GM12873 (cell line): Measurements from ENCODE around the gene NME7.

Experiments used
- TF ChIP-seq, protein P1 (sequence below): IDR thresholded peaks from 2 replicates; pipeline ENCODE4 v1.5.1; 2012; ENCODE audit warnings: low read depth, mild to moderate bottlenecking, moderate library complexity, low read length, control low read depth; ENCODE audit not compliant: insufficient read depth; ENCODE audit errors: missing control alignments

Gene NME7

DNA sequence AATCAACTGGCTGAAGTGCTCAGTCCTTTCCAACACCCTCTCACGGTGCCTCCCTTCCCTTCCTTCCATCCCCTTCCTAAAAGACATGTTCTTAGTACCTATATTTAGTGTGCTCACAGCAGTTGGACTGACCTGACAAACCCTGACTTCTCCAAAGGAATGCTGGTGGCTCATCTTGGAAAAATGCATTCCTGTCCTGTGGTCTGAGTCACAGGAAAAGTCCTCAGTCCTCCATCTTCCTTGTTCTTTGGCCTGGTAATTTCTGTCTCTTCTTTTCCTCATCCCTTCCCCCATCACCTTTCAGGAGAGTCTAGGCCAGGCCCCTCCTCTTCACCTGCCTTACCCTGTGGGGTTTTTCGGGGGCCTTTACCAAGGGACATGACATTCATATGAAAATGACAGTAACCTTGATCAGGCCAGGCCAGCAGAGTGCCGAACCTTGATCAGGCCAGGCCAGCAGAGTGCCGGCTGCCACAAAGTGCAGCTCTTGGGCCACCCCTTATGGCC lies 253.9 kb downstream of the NME7 start:
- TF ChIP-seq, protein P1, sequence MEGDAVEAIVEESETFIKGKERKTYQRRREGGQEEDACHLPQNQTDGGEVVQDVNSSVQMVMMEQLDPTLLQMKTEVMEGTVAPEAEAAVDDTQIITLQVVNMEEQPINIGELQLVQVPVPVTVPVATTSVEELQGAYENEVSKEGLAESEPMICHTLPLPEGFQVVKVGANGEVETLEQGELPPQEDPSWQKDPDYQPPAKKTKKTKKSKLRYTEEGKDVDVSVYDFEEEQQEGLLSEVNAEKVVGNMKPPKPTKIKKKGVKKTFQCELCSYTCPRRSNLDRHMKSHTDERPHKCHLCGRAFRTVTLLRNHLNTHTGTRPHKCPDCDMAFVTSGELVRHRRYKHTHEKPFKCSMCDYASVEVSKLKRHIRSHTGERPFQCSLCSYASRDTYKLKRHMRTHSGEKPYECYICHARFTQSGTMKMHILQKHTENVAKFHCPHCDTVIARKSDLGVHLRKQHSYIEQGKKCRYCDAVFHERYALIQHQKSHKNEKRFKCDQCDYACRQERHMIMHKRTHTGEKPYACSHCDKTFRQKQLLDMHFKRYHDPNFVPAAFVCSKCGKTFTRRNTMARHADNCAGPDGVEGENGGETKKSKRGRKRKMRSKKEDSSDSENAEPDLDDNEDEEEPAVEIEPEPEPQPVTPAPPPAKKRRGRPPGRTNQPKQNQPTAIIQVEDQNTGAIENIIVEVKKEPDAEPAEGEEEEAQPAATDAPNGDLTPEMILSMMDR: no peak

DNA sequence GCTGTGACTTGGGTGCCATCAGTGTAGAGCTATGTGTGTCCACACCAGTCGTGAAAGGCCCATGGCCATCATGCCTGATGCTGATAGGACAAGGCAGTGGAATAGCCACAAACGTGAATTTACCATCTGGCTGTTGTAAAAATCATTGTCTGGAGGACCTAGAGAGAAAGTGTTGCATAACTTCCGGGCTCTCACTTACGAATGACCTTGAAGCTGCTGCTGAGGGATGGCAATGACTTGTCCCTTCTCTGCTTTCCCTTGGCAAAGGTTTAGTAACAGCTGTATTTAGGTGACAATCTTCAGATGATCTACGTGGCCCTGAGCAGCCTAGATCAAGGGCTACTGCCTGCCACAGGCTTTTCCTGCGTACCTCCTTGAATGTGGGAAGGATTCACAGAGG lies 255.4 kb downstream of the NME7 start:
- TF ChIP-seq, protein P1: no peak

DNA sequence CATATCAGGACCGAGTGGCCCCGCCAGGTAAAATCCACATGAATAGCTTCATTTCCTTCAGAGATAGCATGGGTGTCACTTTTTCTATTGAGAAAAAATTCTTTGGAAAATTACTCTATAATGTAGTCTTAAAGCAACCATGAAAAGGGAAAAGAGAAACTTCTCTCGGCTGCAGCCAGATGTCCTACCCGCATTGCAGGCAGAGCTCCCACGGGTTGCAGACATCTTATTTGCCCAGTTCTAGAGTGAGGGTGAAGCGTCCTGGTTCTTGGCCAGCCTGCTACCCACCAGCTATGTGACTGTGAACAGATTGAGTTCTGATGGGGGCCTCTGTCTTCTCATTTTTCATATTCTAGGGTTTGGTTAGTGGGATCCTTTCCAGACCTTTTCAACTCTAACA lies 256.1 kb downstream of the NME7 start:
- TF ChIP-seq, protein P1: no peak

DNA sequence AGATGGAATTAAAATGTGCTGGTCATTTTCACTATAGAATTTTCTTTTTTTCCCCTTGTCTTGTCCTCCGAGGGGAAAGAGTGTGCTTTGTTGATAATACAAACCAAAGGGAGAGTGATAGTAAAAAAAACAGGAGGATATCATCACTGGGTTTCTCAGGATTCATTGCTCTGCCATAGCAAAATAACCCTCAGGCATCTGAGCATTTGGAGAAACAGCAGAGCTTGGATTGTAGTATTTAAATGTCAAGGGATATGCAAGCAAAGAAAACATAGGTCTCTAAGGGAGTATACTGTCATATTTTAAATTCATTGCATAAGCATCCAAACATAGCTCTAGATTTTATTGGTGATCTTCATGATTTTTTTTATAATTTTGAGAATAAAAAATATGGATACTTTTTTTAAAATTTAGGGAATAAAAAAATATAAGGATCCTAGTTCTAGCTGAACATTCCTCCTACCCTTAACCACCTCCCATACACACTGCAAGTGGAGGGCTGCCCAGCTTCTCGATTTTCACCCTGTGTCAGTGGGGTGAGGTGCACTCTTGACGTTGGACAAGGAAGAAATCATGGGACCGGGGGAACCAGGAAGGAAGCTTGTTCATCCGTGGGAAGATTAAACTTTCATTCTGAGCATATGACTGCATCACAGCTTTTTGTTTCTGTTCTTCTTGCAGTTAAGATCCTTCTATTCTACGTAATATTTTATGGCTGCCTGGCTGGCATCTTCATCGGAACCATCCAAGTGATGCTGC lies 256.7 kb downstream of the NME7 start:
- TF ChIP-seq, protein P1: no peak

DNA sequence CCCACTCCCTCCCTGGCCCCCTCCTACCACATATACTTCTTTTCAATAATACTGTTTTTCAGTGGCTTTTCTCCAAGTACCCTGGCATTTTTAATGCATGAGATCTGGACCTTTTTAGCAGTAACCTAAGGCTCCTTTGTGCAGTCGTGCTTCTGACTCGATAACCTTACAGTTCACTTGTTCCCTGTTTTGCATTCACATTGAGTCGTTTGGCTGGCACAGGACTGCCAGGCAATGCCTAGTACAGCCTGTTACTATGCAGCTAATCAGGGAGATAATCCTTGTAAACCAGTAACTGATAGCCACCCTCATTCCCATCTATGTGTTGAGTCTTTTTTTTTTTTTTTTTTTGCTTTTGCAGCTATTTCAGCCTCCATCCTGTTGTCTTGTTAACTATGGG lies 257.4 kb downstream of the NME7 start:
- TF ChIP-seq, protein P1: no peak

DNA sequence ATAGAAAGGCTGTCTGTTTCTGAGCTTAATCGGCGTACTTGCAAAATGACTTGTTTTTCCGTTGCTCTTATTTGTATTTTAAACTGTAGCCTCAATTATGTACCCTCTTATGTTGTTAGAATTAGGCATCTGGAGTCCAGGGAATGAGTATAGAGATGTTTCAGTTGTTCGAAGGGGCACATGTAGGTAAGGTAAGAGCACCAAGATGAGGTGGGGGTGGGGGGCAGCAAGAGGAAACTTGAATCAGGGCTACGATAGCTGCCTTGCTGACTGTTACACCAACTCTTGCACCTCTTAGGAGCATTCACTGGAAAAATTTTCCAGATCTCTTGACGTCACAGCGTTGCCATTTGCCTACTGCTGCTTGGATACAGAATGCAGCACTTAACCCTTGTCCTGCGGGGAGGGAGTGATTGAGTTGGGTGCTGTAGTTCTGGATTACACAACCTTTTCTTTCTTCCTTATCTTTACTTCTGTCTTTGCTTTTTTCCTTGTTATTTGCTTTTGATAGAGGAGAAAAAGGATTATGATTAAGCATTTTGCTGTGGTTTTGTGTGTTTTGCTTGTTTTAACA lies 257.9 kb downstream of the NME7 start:
- TF ChIP-seq, protein P1: no peak

DNA sequence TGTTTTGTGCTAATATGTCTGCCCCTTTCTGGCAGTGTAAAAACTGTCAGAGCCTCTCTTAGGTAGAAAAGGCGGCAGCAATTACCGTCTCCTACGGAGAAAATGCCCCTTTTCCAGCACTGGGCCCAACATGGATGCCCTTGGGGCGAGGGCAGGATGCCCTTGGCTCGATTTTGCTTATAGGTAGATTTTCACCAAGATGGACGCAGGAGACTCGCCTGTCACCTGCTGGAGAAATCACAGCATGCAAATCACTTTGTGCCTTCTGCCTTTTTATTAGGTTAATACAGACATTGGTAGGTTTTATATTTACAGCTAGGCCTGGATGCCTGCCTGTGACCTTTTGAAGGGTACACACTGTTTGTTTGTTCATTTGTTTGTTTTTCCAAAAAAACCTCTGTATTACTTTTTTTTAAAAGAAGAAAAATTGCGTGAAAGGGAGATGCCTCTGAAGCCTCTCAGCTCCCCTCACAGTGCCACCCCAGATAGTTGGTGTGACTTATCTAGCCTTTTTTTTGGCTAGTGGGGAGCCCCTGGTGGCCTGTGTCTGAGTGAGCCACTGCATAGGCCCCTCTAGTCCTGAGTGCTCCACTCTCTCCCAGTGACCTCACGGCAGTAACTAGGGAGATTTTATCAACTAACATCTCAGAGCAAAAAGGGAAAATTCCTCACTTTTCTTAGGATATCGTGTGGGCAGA lies 258.6 kb downstream of the NME7 start:
- TF ChIP-seq, protein P1: peak; percentile 47
